Mucosa of descending colon (tissue), 3 donors: Measurements from ENCODE around the gene HK1. TPM values are rescaled to one million over a fixed set of nuclear protein-coding genes. Genes with fewer than 3 reads are reported as not detected.
"Not testable (repeated sequence)": the region's sequence is repeated elsewhere in the genome, so short reads cannot be mapped to it uniquely, and the experiment has no call there.

ENCODE experiments used
- ATAC-seq: fragments of 200-7000 bp; cut with Tn5 transposase; one replicate; pipeline ENCODE4 v1.9.1; 2020; ENCODE audit warnings: mild to moderate bottlenecking, moderate library complexity
- DNase-seq, 3 donors: peaks; one replicate each; pipeline ENCODE4 v3.0.0-alpha.2; 2020
- H3K36me3 ChIP-seq: fragments of 200-600 bp; one replicate; pipeline ENCODE4 v1.8.0; 2021; ENCODE audit warnings: low read depth, mild to moderate bottlenecking
- H3K4me1 ChIP-seq: fragments of 200-600 bp; one replicate; pipeline ENCODE4 v1.8.0; 2021; ENCODE audit warnings: low read depth, mild to moderate bottlenecking
- H3K4me3 ChIP-seq: fragments of 200-600 bp; one replicate; pipeline ENCODE4 v1.8.0; 2021; ENCODE audit warnings: mild to moderate bottlenecking
- H3K9me3 ChIP-seq: fragments of 200-600 bp; one replicate; pipeline ENCODE4 v1.8.0; 2021; ENCODE audit warnings: mild to moderate bottlenecking
- CTCF ChIP-seq: fragments of 200-600 bp; IDR thresholded peaks from one replicate; pipeline ENCODE4 v1.8.0; 2022; ENCODE audit warnings: antibody characterized with exemption, mild to moderate bottlenecking
- intact Hi-C, 2 donors: fragments of 100-400 bp; cut with DNase I in 1 of 2; cut with micrococcal nuclease in 1 of 2; formaldehyde crosslinking; loops; one replicate each; pipeline versions ENCODE4 v1.11.0 to v1.11.1; 2022; cut with DNase I, micrococcal nuclease
- total RNA-seq, 3 donors: library from RNA; stranded (reverse); fragmentation: NEBNext Ultra II Directional in 2 of 3; extraction: Animal tissue kit (Norgen Biotek cat#: 25700) in 2 of 3; gene quantifications; one replicate each; pipeline versions ENCODE4 v1.2.1 to v1.2.4, GENCODE V29; 2021 to 2023
- donor health status: DM: no; HTN: no; CAD: no; lungs with moderate emphysema.
- donor health status: DM: no; HTN: no; CAD: no.
- donor health status: DM: no; HTN: yes; CAD: no.

HK1 gene
- total RNA-seq, 3 donors from 2014 or later, result 63.9 to 102 (median 81.3) TPM

DNA sequence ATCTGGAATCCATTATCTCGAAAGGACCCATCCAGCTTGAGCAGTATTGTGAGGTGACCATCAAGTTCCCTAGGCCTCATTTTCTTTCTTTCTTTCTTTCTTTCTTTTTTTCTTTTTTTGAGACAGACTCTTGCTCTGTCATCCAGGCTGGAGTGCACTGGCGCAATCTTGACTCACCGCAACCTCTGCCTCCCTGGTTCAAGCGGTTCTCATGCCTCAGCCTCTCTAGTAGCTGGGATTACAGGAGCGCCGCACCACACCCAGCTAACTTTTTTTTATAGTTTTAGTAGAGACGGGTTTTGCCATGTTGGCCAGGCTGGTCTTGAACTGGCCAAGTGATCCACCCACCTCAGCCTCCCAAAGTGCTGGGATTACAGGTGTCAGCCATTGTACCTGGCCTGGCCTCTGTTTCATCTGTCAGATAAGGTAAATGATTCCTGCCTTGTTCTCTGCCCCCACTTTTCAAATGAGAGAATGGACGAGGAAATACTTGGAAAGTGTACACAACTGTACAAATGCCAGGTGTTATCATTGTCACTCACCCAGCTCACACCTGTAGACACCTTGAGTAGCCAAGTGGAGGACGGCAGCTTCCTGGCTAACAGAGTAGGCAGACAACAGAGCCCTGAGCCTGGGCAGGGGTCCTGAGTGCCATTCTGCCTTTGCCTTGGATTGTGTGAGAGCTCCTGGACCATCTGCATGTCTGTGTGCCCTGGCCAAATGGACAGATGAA, 54.1 kb downstream of the HK1 start:
- Histone ChIP-seq H3K4me3 (no peak overlapping the region), H3K36me3 (no peaks in the 10 kb centered on the region), H3K9me3 (no peaks in the 10 kb centered on the region), H3K4me1 (peaks cover 33% of the 10 kb centered on the region)
- peak; percentile 74 for ATAC-seq
- intact Hi-C loops, result no loop called here
- TF ChIP-seq CTCF, result no peak
- peak in 1 of 3 donors; percentile 49 for DNase-seq

- Histone ChIP-seq H3K4me1 (peaks cover 27% of the 10 kb centered on the region), H3K9me3 (no peaks in the 10 kb centered on the region), H3K4me3 (no peak overlapping the region), H3K36me3 (no peaks in the 10 kb centered on the region)
- intact Hi-C loops, result no loop called here
- DNase-seq (no peak), ATAC-seq (peak; percentile 11)
- no peak for TF ChIP-seq CTCF
These were observed 54.9 kb downstream of the HK1 start for GRCh38 chr10:69333205-69333604.

GRCh38 chr10:69333865-69334301, 55.6 kb downstream of the HK1 start:
- not testable (repeated sequence) for H3K4me3 ChIP-seq, ATAC-seq
- H3K4me1 ChIP-seq, result peaks cover 27% of the 10 kb centered on the region

DNA sequence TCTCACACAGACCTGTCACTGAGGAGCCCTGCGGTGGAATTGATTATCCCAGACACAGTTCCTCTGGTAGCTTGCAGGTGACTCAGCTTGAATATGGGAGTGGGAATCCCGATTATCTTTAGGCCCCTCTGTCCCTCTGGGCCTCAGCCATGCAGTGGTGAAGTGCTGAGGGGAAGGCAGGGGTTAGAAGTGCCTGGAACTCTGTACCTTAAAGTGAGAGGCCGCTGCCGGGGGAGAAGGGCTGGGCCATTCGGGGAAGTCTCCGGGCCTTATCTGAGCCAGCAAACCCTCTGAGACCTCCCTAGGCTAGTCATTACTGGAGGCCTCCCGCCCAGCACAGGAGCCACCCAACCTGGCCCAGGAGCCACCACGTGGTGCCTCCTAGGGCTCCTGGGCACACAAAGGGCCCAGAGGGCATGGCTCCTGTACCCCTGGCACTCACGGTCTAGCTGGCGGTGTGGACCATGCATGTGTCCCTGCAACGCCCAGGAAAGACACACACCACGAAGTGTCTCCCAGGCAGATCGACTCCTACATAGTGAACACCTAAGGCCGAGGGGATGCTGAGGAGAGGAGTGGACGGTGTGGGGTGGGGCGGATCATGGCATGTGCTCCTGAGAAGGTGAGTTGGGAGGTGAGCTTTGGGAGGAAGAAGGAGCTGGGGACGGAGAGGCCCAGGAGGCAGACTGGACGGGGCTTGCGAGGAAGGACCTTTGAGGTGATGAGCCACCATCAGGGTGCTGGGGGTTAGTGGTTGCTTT, 56.2 kb downstream of the HK1 start:
- no peak overlapping the region for H3K4me3 ChIP-seq
- peaks cover 27% of the 10 kb centered on the region for H3K4me1 ChIP-seq
- intact Hi-C loops, result no loop called here
- ATAC-seq (no peak), DNase-seq (no peak)
- no peak for TF ChIP-seq CTCF
- H3K9me3 ChIP-seq, result no peaks in the 10 kb centered on the region
- H3K36me3 ChIP-seq, result no peaks in the 10 kb centered on the region

More at GRCh38 chr10:69333865-69334301, 55.6 kb downstream of the HK1 start:
- H3K9me3 ChIP-seq, intact Hi-C loops, DNase-seq, H3K36me3 ChIP-seq: not testable (repeated sequence)

DNA sequence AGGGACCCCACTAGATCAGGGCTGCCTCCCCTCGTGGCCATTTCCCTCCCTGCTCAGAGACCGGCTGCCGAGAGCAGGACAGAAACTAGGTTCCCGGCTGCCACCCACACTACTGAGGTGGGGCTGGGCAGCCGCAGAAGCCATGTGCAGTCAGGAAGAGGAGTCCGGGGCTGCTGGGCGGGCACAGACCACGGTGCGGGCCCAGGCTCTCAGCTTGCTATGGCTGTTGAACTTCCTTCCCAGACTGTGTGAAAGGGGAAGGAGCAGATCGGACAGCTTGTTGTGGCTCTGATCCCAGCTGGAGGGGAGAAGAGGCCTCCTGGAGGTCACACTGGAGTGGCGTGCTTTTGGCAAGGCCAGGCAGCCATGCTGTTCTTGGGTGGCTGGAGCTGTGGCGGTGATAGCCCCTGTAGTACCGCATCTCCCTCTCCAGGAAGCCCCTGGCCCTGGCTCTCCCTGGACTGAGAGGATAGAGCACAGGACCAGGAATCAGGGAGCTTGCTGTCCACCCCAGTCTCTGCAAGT, 56.8 kb downstream of the HK1 start:
- intact Hi-C loops, result no loop called here
- no peak for TF ChIP-seq CTCF
- Histone ChIP-seq H3K4me3 (no peak overlapping the region), H3K9me3 (no peaks in the 10 kb centered on the region), H3K4me1 (peaks cover 27% of the 10 kb centered on the region), H3K36me3 (no peaks in the 10 kb centered on the region)
- ATAC-seq (peak; percentile 31), DNase-seq (peak in 2 of 3 donors; percentile 45 to 67)

GRCh38 chr10:69335613-69336012, 57.3 kb downstream of the HK1 start:
- intact Hi-C loops, result no loop called here
- ATAC-seq (no peak), DNase-seq (peak in 1 of 3 donors; percentile 18)
- no peak overlapping the region for H3K4me3 ChIP-seq
- no peaks in the 10 kb centered on the region for H3K9me3 ChIP-seq
- no peaks in the 10 kb centered on the region for H3K36me3 ChIP-seq
- no peak for TF ChIP-seq CTCF
- H3K4me1 ChIP-seq, result peaks cover 27% of the 10 kb centered on the region
